GM21526 (cell line): ENCODE results near the gene RAD51B.
"Not testable (repeated sequence)": the region's sequence is repeated elsewhere in the genome, so short reads cannot be mapped to it uniquely, and the experiment has no call there.

Experiments
- ATAC-seq: cut with Tn5 transposase; IDR thresholded peaks from one replicate; pipeline ENCODE4 v1.9.1; 2021; ENCODE audit warnings: moderate library complexity; ENCODE audit not compliant: unreplicated experiment, low FRiP score

The RAD51B gene

DNA sequence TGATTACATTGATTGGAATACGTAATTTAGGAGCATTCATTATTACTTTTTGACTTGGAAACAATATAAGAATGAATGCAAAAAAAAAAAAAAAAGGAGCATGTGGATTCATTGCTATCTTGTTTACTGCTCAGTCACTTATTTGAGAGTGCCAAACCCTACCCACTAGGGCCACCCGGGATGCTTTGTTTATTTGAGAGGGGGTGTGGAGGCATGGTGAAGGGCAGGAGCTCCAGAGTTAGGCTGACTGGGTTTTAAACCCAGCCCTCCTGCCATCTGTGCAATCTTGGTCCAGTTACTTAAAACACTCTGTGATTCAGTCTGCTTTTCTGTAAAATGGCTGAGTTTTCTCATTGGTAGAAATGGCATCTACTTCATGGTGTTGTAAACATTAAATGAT, 195.2 kb downstream of the RAD51B start:
- no peak for ATAC-seq

DNA sequence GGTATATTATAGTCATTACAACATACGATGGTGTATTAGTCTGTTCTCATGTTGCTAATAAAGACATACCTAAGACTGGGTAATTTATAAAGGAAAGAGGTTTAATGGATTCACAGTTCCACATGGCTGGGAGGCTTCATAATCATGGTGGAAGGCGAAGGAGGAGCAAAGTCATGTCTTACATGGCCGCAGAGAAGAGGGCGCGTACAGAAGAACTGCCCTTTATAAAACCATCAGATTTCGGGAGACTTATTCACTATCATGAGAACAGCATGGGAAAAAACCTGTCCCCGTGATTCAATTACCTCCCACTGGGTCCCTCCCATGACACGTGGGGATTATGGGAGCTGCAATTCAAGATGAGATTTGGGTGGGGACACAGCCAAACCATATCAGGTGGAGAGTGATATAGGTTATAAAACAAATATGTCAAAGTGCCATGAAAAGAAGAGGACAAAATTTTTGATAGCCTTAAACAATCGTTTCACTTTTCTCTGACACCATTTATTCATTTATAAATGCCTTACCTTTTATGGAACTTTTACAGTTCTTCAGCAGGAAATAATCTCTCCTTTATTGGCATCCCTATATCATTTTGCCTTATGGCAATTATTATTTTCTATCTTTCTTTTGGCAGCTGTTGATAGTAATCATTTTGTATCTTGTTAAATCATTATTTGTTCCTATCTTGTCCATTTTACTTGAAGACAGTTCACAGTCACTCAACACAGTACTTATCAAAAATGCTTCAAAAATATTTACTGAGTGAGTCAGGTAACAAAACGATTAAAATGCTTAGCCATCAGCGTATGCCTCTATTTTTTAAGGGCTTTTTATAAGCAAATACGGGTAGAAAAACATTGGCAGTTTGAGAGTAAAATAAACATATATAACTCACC, 196.0 kb downstream of the RAD51B start:
- no peak for ATAC-seq

DNA sequence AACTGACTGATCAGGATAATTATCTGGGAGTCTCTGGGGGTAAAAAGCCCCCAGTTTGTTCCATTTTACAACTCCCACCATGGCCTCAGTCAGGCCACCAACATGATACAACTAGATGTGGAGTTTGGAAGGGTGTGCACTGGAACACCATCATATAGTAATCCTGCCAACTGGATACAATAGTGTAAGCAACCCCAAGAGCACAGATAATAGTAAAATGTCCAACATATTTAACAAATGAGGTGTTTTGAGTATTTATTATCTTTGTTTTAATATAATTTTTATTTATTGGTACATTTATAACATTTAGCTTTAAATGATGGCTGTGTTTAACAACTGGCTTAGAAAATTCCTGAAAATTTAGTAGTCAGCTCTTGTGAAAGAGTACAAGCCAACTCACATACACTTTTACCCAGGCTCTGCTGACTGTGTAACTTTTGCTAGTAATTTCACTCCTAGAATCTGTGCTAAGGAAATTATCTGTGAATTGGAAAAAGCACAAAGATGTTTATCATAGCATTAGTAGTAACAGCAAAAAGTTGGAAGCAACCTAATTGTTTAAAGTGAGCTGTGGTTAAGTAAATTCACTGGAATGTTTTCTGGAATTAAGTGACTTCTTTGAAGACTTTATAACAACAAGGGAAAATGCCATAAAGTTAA, 196.8 kb downstream of the RAD51B start:
- no peak for ATAC-seq

DNA sequence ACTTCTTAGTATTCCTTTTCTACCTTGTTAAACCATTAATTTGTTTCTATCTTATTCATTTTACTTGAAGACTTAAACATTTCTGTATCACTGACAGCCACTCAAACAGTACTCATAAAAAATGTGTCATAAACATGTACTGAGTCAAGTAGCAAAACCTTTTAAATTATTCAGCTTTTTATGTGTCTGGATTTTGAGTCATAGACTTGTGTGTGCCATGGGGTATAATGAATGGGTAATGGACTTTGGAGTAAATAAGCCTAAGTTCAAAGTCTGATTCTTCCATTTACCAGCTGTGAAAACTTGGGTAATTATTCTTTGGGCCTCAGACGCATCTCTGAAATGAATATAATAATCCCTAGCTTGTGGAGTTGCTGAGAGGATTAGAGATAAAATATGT, 199.0 kb downstream of the RAD51B start:
- ATAC-seq: no peak

DNA sequence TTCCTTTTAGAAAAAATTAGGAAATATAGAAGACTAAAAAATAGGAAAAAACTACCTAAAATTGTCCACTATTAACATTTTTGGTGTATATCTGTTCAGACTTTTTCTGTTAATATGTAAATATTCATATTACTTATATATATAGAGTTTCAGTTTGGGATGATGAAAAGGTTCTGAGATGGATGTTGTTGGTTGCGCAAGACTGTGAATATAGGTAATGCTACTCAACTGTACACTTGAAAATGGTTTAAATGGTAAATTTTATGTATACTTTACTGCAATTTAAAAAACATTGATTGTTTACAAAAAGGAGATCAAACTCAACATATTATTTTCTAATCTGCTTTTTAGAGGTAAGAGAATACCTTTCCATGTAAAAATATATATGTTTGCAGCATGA, 200.9 kb downstream of the RAD51B start:
- ATAC-seq: no peak

DNA sequence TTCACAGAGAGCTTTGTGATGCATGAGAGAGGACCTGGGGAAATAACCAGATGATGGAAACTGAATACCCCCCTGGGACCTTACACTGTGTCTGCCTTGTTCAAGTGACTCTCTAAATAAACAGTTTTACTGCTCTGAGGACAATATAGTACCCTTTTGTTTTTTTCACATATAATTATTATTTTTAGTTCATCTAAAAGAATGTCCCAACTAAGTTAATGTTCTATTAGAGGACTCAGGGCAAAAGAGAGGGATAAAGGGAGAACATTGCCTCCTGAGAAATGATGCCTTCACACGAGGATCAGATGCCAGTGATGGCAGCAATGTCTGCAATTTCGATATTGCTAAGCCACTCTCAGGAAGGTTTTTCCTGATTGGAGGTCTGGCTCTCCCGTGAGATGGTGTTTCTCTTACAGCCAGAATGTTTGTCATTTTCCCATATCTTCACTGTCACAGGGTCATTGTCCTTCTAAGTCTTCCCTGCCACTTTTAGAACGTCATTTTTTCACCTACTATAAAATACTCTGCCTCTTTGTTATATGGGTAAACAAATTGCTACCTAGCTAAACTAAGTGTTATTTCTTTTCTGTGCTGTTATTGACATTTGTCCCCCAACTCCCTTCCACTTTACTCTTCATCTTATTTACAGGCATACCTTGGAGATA, 201.6 kb downstream of the RAD51B start:
- no peak for ATAC-seq

DNA sequence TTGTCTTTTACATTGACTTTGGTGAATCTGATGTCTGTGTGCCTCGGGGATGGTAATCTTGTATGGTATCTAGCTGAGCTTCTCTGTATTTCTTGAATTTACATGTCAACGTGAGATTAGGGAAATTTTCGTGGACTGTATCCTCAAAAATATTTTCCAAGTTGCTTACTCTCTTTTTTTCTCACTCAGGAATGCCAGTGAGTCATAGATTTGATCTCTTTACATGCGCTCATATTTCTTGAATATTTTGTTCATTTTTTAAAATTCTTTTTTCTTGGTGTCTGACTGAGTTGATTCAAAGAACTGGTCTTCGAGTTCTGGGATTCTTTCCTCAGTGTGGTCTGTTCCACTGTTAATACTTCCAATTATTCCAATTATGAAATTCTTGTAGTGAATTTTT, 207.7 kb downstream of the RAD51B start:
- ATAC-seq: no peak

DNA sequence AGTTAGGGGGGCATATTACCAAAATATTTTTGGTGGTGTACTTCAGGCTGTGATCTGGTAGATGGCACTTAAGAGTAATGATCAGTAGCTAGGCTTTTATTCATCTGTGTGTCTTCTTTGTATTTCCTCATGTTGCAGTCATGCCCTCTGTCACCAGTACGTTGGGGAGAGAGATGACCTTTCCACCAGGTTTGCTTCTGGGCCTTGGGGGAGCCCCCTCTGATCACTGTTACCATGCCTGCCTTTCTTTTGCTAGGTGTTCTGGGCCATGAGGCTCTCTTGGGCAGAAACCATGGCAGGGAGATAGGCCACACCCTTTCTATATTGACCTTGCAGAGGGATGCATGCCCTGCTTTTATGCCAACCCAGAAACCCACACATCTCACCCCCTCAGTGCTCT, 208.5 kb downstream of the RAD51B start:
- no peak for ATAC-seq

DNA sequence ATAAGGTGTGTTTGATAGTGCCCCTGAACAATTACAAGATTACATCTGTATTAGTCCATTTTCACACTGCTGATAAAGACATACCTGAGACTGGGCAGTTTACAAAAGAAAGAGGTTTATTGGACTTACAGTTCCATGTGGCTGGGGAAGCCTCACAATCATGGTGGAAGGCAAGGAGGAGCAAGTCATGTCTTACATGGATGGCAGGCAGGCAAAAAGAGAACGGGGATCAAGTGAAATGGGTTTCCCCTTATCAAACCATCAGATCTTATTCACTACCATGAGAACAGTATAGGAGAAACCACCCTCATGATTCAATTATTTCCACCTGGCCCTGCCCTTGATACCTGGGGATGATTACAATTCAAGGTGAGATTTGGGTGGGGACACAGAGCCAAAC, 211.4 kb downstream of the RAD51B start:
- ATAC-seq: not testable (repeated sequence)

DNA sequence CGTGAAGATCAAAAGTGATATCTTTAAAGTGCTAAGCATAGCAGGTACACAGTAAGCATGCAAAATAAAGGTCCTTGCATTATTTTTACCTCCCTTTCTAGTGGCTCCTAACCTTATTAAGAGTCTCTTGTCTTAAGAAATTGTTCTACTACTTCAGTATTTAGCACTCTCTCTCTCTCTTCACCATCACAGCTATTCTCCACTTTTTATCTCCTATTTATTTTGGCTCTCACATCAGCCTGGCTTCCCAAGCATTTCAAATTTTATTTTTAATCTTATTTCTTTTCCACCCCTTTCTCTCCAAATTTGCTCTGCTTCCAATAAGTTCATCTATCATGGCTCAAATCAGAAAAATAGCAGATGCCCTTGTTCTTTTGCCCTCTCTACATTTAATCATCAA, 212.6 kb downstream of the RAD51B start:
- no peak for ATAC-seq

DNA sequence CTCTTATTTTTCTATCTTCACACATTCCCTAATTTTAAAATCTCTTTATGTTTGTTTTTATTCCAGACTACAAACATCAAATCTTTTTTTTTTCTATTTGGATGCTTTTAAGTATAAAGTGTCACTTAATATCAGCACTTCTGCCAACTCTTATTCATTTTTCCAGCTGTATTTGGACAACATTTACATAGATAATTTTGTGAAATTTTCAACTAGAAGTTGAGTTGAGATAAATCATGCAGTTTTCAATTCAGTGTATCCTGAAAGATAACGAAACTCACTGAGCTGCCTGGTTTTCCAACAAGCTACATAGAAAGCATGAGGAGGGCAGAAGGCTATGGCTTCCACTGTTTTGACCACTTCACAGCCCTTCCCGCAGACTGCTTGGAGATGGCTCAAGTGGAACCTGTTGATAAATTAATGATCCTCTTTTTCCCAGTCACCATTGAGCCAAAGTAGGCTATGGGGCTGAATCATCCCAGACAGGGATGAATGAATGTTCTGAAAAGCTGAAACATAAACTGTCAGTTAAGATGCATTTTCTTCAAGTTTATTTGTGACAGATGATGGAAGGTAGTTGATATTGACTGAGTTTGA, 213.9 kb downstream of the RAD51B start:
- ATAC-seq: no peak

DNA sequence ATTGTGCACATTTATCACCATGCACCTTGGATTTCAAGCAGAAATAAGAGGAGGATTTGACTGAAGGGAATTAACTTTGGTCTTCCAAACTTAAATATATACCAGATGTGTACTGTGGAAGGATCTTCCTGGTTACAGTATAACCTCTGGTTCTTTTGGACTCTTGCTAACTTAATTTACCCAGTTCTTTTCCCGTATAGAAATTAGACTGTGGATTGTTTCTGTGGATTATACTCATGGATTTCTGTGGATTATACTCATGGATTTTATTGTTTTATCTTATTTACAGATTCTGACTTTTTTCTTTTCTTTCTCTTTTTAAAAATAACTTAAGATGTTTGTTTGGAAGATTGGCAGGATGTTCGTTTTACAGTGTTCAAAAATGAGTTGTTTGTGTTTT, 215.3 kb downstream of the RAD51B start:
- no peak for ATAC-seq

DNA sequence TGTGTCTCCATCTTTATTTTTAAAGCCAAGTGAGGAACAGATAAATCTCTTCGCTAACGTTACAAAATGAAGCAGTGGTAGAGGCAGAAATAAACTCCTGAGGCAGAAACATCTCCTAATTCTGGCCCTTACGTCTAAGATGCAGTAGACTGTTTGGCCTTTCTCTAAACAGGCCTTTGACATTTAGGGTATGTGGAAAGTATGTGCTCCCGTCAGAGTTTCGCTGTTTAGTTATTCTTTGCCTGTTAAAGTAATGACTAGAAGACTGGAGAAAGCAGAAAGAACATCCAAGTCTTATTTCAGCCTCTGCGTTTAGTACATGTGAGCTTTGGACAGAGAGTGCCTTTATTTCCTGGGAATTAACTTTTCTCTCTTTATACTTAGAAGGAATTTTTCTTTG, 216.6 kb downstream of the RAD51B start:
- ATAC-seq: no peak

DNA sequence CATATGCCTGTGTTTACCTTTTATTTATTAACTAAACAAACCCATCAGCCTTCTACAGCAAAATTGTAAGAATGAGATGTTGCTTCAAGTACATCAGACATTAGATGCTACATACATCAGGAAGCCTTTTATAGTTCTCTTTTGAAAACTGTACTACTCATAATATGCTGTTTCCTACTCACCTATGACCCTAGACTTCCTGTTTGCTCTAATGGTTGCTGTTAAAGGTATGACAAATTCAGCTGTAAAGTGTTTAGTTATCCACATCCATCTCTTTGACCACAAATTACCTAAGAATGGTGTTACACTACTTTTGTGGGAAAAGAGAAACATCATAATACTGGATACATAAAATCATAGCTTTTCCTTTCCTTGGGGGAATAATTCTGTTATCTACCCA, 220.0 kb downstream of the RAD51B start:
- no peak for ATAC-seq

DNA sequence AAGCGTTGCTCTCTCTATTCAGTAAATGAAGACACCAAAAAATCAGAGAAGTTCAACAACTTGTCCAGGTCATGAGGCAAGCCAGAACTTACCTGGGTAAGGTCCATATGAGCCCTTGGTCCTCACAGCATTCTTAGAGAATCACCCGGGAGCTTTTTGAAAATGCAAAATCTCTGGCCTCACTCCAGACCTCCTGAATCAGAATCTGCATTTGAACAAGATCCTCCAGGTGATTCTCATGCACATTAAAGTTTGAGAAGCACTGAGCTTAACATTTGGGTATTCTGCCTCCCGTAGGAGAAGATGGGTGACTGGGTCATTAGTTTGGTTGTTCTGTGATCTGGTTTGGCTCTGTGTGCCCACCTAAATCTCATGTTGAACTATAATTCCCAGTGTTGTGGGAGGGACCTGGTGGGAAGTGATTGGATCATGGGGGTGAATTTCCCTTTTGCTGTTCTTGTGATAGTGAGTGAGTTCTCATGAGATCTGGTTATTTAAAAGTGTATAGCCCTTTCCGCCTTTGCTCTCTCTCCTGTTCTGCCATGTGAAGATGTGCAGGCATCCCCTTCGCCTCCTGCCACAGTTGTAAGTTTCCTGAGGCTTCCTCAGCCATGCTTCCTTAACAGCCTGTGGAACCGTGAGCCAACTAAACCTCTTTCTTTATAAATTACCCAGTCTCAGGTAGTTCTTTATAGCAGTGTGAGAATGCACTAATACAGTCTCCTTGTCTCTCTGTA, 221.2 kb downstream of the RAD51B start:
- no peak for ATAC-seq

DNA sequence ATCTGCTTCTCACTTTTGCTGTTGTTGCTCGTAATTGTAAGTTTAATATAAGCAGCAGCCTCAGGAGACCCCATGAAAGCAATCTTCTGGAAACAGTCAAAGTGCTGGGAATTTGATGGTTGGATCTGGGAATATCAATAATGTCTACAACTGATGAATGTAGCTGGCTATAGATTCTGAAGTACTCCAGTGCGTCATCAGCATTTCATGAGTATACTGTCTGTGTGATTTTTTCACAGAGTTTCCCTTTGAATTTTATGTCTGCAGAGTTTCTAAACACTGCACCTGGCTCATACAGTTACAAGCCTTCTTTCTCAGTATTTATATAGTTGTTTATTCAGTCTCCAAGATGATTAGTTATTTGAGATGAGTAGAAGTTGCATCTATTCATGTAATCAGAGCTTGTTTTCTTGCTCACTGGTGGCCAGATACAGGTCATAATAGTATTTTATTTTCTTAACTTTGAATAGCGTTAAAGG, 222.3 kb downstream of the RAD51B start:
- ATAC-seq: no peak

DNA sequence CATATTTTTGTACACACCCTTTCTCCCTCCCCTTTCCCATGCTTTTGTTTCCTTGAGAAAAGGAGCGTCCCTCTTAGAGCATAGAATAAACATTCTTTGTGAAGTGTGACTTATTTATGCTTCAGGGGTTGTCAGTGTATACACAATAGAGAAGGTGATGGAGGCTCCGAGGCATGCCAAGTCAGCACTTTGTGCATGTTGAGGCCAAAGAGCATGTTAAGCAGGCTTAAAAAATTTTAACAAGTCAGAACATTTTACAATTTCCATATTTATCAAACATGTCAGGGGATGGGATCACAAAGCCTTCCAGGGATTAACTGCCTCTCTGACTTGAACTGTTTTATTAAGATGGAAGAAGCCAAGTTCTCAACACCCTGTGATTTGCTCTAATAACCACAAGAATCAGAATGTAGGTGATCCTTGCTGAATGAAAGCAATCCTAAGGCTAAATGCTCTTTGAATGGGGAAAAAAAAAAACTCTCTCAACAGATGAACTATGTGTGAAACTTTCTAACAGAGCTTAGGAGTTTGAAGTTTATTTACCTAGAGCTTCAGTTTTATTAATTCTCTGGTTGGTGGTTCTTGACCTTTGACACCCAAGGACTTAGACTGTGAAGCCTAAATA, 223.1 kb downstream of the RAD51B start:
- ATAC-seq: no peak

DNA sequence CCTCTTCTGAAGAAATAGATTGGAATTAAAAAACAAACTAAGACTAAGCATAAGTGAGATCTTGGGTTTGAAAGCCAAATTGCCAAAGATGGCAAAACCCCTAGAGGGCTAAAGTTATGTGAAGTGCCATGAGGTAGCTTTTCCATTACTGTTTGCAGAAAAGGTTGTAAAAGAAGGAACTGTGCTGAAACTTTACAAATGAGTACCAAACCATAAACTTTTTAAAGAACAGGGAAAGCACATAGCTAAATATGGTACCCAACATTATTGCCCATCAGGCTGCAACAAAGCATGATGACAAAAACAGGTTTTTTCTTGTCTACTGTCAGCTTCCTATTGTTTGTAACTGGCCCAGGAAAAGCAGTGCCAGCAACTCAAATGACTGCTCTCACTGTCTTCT, 224.2 kb downstream of the RAD51B start:
- ATAC-seq: no peak

DNA sequence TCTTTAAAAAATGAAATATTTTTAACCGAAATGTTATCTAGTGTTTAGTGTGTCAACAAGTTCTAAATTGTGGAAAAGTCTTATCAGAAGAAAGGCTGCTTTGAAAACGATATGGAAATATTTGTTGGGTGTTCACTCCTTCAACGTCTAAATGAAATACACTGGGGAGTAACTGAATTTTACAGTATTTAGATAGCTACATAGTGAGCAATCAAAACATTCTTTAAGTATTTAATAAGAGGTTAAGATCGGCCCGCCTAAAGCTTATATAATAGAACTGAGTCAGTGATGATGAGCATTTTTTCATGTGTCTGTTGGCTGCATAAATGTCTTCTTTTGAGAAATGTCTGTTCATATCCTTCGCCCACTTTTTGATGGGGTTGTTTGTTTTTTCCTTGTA, 228.3 kb downstream of the RAD51B start:
- ATAC-seq: no peak

DNA sequence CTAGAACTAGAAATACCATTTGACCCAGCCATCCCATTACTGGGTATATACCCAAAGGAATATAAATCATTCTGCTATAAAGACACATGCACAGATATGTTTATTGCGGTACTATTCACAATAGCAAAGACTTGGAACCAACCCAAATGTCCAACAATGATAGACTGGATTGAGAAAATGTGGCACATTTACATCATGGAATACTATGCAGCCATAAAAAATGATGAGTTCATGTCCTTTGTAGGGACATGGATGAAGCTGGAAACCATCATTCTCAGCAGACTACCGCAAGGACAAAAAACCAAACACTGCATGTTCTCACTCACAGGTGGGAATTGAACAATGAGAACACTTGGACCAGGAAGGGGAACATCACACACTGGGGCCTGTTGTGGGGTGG, 229.2 kb downstream of the RAD51B start:
- not testable (repeated sequence) for ATAC-seq
